HG03175 (cell line): ENCODE measurements around the gene SLIT2.

ENCODE experiments used
- ATAC-seq: cut with Tn5 transposase; IDR thresholded peaks from one replicate; pipeline ENCODE4 v1.9.1; 2021; ENCODE audit warnings: mild to moderate bottlenecking, moderate library complexity; ENCODE audit not compliant: unreplicated experiment

The SLIT2 gene

GRCh38 chr4:20262221-20262620 lies 10.5 kb downstream of the SLIT2 start:
- ATAC-seq, result no peak

GRCh38 chr4:20264688-20265087 lies 13.0 kb downstream of the SLIT2 start:
- no peak for ATAC-seq

- ATAC-seq, result no peak
Observed at GRCh38 chr4:20265726-20266125, 14.0 kb downstream of the SLIT2 start.

- ATAC-seq, result no peak
Observed at GRCh38 chr4:20266215-20267082, 14.7 kb downstream of the SLIT2 start.

GRCh38 chr4:20268028-20268427 lies 16.3 kb downstream of the SLIT2 start:
- ATAC-seq, result no peak

GRCh38 chr4:20269320-20269719 lies 17.6 kb downstream of the SLIT2 start:
- no peak for ATAC-seq

- ATAC-seq, result no peak
Observed at GRCh38 chr4:20271950-20272349, 20.2 kb downstream of the SLIT2 start.

GRCh38 chr4:20272411-20272872 lies 20.7 kb downstream of the SLIT2 start:
- no peak for ATAC-seq

- ATAC-seq, result no peak
Observed at GRCh38 chr4:20273793-20274192, 22.1 kb downstream of the SLIT2 start.

- no peak for ATAC-seq
Observed at GRCh38 chr4:20276848-20277247, 25.1 kb downstream of the SLIT2 start.

GRCh38 chr4:20278195-20278594 lies 26.5 kb downstream of the SLIT2 start:
- ATAC-seq, result no peak

- ATAC-seq, result no peak
Observed at GRCh38 chr4:20279381-20279780, 27.7 kb downstream of the SLIT2 start.

- no peak for ATAC-seq
Observed at GRCh38 chr4:20281453-20281852, 29.7 kb downstream of the SLIT2 start.

GRCh38 chr4:20283039-20283438 lies 31.3 kb downstream of the SLIT2 start:
- ATAC-seq, result no peak

GRCh38 chr4:20284990-20285389 lies 33.3 kb downstream of the SLIT2 start:
- ATAC-seq, result no peak

- no peak for ATAC-seq
Observed at GRCh38 chr4:20287246-20287645, 35.5 kb downstream of the SLIT2 start.

- ATAC-seq, result no peak
Observed at GRCh38 chr4:20288047-20288650, 36.4 kb downstream of the SLIT2 start.

- no peak for ATAC-seq
Observed at GRCh38 chr4:20288846-20289512, 37.3 kb downstream of the SLIT2 start.

- no peak for ATAC-seq
Observed at GRCh38 chr4:20289782-20290181, 38.1 kb downstream of the SLIT2 start.

GRCh38 chr4:20292739-20293138 lies 41.0 kb downstream of the SLIT2 start:
- no peak for ATAC-seq

- no peak for ATAC-seq
Observed at GRCh38 chr4:20297261-20297660, 45.6 kb downstream of the SLIT2 start.

- no peak for ATAC-seq
Observed at GRCh38 chr4:20297783-20298182, 46.1 kb downstream of the SLIT2 start.
